Gastroesophageal sphincter (tissue), 3 donors: ENCODE results near the gene EVL.

Experiments
- POLR2AphosphoS5 ChIP-seq: sonication (generic); formaldehyde crosslinking; IDR thresholded peaks from one replicate; pipeline ENCODE4 v1.6.1; 2017; ENCODE audit warnings: antibody characterized with exemption
- TF ChIP-seq, protein P1 (sequence below), 4 experiments: fragments of 200-600 bp in 2 of 4; fragments of 450-650 bp in 2 of 4; sonication (generic) in 1 of 4; IDR thresholded peaks; one replicate each; pipeline ENCODE4 v1.5.1; 2017 to 2019; ENCODE audit warnings: antibody characterized with exemption in 4 of 4, mild to moderate bottlenecking in 2 of 4, moderate library complexity in 2 of 4

DNA sequence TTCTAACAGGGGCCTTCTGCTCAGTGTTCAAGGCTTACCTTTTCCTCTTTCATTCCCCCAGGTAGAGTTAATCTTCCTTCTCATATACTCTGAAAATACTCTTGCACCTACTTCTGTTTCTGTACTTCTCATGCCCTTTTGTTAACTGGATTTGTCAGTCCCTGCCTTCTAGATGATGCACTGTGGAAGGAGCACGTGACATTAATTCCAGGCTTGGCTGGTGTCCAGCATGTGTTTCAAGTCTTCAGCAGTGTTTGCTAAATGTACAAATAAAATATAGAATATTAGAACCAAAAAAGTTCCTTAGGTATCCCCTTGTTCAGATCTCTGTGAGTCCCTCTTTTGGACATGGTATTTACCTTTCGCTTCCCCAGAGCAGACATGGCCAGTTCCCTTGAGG lies 27.9 kb upstream of the EVL start:
- TF ChIP-seq, protein P1, sequence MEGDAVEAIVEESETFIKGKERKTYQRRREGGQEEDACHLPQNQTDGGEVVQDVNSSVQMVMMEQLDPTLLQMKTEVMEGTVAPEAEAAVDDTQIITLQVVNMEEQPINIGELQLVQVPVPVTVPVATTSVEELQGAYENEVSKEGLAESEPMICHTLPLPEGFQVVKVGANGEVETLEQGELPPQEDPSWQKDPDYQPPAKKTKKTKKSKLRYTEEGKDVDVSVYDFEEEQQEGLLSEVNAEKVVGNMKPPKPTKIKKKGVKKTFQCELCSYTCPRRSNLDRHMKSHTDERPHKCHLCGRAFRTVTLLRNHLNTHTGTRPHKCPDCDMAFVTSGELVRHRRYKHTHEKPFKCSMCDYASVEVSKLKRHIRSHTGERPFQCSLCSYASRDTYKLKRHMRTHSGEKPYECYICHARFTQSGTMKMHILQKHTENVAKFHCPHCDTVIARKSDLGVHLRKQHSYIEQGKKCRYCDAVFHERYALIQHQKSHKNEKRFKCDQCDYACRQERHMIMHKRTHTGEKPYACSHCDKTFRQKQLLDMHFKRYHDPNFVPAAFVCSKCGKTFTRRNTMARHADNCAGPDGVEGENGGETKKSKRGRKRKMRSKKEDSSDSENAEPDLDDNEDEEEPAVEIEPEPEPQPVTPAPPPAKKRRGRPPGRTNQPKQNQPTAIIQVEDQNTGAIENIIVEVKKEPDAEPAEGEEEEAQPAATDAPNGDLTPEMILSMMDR (IDR thresholded peaks at IDR 0.05), result no peak
- no peak for TF ChIP-seq POLR2AphosphoS5
